NB4 (cell line): ENCODE data around the gene PCSK4.

Experiments used
- DNase-seq: peaks from one replicate; pipeline ENCODE4 v3.0.0; 2010; ENCODE audit warnings: low read depth
- H3K4me3 ChIP-seq: one replicate; pipeline ENCODE4 v1.5.1; 2011; ENCODE audit warnings: mild to moderate bottlenecking, low read depth, low read length, moderate library complexity
- CTCF ChIP-seq: IDR thresholded peaks from one replicate; pipeline ENCODE4 v1.5.1; 2012; ENCODE audit warnings: low read depth, low read length
- MAX ChIP-seq: IDR thresholded peaks from 2 replicates; pipeline ENCODE4 v1.6.1; 2011; ENCODE audit warnings: low read depth, low read length
- MYC ChIP-seq: IDR thresholded peaks from 2 replicates; pipeline ENCODE4 v1.6.1; 2011; ENCODE audit warnings: low read depth, low read length
- POLR2A ChIP-seq: IDR thresholded peaks from 2 replicates; pipeline ENCODE4 v1.6.1; 2011; ENCODE audit warnings: mild to moderate bottlenecking; ENCODE audit not compliant: insufficient read length; ENCODE audit errors: extremely low read depth

Gene PCSK4

GRCh38 chr19:1453525-1454364 lies 36.4 kb downstream of the PCSK4 start:
- no peak overlapping the region for H3K4me3 ChIP-seq
- no peak for DNase-seq
- TF ChIP-seq MYC = no peak
- no peak for TF ChIP-seq CTCF
- TF ChIP-seq MAX = no peak
- TF ChIP-seq POLR2A = no peak

- H3K4me3 ChIP-seq = no peak overlapping the region
- no peak for DNase-seq
- TF ChIP-seq CTCF = no peak
- no peak for TF ChIP-seq MAX
- TF ChIP-seq POLR2A = no peak
- no peak for TF ChIP-seq MYC
Observed at GRCh38 chr19:1452802-1453524, 37.2 kb downstream of the PCSK4 start.

GRCh38 chr19:1451916-1452801 lies 38.0 kb downstream of the PCSK4 start:
- H3K4me3 ChIP-seq = no peak overlapping the region
- no peak for DNase-seq
- TF ChIP-seq POLR2A (no peak), MYC (no peak), CTCF (no peak), MAX (no peak)

- no peak for TF ChIP-seq MYC
- DNase-seq = no peak
- no peak overlapping the region for H3K4me3 ChIP-seq
Observed at GRCh38 chr19:1450735-1451731, 39.1 kb downstream of the PCSK4 start.

GRCh38 chr19:1449467-1450442 lies 40.4 kb downstream of the PCSK4 start, which contains the start of gene APC2:
Gene APC2 (plus strand): TSS chr19:1450121. CDS start chr19:1453002, 2,881 bp downstream.
- no peak within 1 kb of the TSS for H3K4me3 ChIP-seq
- TF ChIP-seq MAX (no peak), MYC (no peak), POLR2A (no peak), CTCF (no peak)
- no peak for DNase-seq
